ENCODE results near the gene SFSWAP.
"Not testable (repeated sequence)": the region's sequence is repeated elsewhere in the genome, so short reads cannot be mapped to it uniquely, and the experiment has no call there.

The SFSWAP gene

DNA sequence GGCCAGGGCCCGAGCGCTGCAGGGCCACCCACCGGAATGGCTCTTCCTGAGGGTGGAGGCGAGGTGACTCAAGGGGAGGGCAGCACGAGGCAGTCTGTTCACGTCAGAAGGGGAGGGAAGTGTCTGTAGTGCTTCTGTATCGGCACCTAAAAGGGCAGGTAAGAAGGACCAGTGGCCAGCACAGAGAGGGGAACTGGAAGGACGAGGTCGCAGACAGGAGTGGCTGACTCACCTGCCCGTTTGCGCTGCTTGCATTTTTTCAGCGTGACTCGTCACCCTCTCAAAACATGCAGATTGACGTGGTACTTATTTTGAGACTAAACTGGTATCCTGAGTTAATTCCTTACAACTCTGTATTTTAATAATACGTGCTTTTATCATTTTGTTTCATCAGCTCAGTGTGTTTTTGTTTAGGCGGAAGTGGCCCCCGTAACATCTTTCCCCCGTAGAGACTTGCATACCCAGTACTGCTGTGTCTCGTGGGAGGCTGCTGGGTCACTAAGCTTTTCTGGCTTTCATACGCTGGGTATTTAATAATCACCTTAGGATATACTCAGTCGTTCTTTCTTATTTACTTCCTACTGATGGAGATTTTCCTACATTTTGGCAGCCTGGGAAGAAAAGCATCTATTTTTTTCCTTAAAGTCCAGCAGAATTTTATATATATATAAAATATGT lies 26.4 kb downstream of the SFSWAP start:
- DNase-seq, result no peak

DNA sequence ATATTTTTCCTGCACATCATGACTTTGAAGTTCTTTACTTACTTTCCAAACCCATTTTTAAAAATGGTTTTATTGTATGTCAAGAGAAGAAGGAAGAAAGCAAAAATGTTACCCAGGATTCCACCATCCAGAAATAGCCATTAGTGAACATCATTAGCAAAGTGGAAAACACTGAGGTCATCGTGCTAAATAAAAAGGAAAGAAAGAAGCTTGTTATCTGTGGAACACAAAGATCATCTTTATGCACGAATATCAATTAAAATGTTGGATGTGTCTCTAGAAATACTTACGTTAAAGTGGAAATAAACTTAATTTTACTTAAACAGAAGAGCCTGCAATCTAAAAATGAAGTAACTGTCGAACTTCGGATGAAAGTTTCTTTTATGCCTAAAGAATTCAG lies 27.3 kb downstream of the SFSWAP start:
- DNase-seq, result no peak

DNA sequence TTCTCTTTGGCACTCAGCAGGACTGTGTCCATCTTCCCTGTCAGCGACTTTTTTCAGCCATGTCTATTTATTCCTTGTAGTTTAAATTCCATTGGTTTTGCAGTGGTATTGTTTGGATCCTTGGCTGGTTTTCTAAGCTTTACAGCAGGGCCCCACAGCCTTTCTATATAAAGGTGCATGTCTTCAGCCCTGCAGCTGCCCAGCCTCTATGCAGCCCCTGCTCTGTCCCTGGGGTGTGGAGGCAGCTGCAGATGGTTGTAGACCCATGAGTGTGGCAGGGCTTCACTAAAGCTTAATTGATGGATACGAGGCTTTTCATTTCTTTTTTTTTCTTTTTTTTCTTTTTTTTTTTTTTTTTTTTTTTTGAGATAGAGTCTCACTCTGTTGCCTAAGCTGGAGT lies 29.7 kb downstream of the SFSWAP start:
- no peak for DNase-seq

DNA sequence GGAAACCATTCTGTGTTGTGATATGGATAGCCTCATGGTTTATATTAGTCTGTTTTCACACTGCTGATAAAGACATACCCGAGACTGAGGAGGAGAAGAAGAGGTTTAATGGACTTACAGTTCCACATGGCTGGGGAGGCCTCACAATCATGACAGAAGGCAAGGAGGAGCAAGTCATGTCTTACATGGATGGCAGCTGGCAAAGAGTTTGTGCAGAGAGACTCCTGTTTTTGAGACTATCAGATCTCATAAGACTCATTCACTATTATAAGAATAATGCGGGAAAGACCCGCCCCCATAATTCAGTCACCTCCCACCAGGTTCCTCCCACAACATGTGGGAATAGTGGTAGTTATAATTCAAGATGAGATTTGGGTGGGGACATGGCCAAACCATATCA lies 31.9 kb downstream of the SFSWAP start:
- not testable (repeated sequence) for DNase-seq

DNA sequence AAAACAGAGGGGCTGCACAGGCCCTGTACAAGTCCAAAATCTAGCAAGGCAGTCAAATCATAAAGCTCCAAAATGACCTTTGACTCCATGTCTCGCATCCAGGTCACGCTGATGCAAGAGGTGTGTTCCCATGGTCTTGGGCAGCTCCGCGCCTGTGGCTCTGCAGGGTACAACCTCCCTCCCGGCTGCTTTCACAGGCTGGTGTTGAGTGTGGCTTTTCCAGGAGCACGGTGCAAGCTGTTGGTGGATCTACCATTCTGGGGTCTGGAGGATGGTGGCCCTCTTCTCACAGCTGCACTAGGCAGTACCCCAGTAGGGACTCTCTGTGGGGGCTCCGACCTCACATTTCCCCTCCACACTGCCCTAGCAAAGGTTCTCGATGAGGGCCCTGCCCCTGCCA lies 32.5 kb downstream of the SFSWAP start:
- DNase-seq, result not testable (repeated sequence)

DNA sequence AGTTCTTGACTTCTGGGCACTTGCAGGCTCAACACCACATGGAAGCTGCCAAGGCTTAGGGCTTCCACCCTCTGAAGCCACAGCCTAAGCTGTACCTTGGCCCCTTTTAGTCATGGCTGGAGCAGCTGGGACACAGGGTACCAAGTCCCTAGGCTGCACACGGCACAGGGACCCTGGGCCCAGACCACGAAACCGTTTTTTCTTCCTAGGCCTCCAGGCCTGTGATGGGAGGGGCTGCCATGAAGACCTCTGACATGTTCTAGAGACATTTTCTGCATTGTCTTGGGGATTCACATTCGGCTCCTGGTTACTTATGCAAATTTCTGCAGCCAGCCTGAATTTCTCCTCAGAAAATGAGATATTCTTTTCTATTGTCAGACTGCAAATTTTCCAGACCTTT lies 33.0 kb downstream of the SFSWAP start:
- DNase-seq, result not testable (repeated sequence)

DNA sequence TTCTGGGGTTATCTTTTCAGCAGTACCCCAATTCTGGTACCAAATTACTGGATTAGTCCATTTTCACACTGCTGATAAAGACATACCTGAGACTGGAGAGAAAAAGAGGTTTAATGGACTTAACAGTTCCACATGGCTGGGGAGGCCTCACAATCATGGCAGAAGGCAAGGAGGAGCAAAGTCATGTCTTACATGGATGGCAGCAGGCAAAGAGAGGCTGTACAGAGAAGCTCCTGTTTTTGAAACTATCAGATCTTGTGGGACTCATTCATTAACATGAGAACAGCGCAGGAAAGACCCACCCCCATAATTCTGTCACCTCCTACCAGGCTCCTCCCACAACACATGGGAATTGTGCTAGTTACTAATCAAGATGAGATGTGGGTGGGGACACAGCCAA lies 33.8 kb downstream of the SFSWAP start:
- not testable (repeated sequence) for DNase-seq

DNA sequence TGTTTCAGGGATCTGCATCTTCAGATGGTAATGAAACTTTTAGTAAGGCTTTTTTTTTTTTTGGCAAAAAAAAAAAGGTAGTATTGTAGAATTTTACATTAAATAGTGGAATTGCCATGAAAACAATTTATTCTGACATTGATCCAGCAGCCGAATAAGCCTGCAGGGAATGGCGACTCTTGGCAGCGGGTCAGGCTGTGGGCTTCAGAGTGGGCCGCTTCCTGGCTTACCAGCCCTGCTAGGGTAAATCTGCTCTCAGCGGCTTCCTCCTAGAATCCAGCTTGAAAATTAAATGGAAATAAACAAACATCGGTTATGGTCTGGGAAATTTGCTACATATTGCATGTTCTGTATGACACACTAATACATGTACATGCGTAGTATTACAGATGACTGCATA lies 34.8 kb downstream of the SFSWAP start:
- no peak for DNase-seq

DNA sequence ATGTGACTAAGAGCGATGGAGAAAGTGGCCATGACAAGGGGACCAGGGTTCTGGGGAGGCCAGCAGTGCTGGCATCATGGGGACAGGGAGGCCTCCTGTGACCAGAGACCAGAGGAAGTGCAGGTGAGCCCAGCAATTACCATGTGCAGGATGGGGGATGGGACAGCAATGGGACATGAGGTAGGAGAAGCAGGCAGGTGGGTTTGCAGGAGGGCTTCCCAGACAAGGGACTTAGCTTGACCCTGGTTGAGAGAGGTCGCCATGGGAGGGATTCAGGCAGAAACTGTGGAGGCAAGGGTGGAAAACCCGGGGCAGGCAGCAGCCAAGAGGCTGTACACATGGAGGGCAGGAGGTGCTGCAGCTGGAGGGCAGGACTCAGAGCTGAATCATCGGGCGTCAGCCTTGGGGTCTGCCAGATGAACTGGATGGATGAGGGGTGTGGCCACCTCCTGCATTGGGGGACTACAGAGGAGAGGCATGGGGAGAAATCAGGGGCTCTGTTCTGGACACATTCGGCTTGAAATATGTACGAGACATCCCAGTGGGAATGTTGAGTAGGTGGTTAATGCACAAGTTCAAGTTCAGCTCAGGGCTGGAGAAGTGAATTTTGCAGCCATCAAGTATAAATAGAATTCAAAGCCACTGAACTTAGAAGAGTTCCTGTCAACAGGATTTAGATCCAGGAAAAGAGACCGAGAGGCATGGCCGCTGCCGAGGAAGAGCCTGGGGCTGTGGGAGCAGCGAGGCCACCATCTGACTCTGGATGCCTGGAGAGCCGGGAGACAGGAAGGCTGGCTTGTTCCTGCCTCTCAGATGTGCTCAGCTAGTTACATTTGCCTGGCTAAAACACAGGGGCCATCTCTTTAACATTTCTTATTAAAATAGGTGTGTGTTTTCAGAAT lies 36.6 kb downstream of the SFSWAP start:
- no peak for DNase-seq

DNA sequence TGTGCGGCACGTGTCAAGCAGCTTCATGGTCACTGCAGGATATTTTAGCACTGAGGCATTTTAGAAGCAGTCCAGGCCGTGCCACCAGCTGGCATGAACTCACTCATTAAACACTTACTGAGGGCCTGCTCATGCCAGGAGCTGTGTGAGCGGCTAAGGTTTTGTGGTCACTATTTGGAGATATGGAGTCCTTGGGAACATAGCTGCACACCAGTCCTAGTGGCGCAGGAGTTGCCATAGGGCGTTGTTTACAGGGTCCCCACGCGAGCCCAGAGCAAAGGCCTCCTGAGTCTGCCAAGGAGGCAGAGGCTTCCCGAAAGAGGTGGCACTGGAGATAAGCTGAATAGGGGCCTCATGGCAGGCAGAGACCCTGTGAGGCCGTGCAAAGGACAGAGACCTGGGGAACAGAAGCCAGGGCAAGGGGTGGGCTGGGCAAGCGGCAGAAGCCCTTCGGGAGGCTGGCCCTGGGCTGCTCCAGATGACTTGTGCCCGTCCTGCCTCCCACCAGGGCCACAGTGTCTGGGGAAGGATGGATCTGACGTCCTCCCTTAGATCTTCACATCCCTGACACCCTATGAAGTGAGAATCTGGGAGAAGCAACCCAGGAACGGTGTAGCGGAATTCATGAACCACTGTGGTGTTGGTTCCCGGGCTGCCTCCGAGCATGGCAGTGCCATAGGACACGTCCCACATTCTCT lies 38.9 kb downstream of the SFSWAP start:
- no peak for DNase-seq

DNA sequence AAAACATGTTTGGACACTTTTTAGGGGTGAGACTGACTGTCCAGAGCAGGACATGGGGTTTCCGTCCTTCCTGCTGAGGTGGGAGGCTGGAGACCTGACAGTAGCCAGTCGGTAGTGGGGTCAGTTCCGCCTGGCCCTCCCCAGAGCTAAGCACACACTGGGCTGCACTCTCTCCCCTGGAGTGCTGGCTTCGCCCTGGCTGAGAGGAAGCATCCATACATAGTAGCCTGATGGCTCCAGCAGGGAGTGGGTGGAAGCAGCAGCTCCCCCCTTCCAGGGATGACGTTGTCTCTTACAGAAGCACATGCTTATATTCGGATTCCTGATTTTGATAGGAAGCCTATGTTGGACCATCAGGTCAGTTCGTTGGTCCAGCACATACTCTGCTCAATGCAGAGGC lies 40.4 kb downstream of the SFSWAP start:
- no peak for DNase-seq

DNA sequence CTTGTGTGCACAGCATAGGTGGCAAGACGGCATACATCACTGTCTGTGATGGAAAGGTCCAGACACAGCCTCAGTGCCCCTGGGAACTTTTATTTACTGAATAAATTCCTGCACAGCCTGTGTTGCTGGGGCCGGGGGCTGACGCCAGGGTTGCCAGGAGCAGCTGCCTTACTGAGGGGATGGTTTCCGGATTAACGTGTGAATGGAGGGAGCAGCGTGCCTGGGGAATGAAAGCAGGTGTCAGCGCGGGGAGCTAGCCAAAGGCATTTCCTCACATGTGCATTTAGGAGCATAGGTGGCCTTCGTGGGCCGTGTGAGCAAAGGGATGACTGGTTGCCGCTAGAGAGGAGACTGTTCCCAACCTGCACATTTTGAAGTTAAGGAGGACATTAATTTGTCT lies 41.6 kb downstream of the SFSWAP start:
- no peak for DNase-seq

DNA sequence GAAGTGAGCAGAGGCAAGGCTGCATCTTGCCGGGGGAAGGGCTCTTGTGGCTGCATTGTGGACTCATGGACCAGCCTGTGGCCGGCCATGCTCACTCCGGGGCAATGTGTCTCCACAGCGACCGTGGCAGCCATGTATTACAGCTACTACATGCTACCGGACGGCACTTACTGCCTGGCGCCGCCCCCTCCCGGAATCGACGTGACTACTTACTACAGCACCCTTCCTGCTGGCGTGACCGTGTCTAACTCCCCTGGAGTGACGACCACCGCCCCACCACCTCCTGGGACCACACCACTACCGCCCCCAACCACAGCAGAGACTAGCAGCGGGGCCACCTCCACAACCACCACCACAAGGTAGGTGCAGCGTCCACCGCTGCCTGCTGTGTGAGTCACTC lies 42.1 kb downstream of the SFSWAP start:
- no peak for DNase-seq

DNA sequence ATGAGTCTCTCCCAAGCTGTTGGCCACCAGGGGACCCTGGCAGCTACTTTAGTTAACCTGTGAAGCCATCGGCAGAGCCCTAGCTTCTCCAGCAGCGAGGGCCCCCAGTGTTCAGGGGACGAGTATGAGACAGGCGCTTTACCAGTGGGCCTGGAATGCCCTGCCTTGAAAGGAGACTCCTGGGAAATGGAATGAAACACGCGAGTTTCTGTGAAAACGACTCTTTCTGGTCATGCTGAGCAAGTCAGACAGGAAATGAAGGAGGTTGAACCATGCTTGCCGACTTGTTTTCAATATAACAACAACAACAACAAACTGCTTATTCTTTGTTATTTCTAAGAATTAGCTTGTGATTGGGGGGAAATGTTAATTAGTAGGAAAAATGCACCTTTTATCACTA lies 42.9 kb downstream of the SFSWAP start:
- no peak for DNase-seq

DNA sequence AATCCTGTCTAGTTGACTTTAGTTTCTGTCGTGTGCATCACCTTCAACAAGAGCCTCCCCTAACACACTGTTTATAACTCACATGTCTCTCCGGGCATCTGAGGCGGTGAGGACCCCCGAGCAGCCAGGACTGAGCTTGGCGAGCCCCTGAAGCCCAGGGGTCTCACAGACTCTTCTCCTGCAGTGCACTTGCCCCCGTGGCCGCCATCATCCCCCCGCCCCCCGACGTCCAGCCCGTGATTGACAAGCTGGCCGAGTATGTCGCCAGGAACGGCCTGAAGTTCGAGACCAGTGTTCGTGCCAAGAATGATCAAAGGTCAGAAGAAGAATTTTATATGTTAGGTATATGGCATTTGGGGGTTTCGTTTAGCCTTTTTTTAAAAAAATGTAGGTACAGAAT lies 43.3 kb downstream of the SFSWAP start:
- no peak for DNase-seq

DNA sequence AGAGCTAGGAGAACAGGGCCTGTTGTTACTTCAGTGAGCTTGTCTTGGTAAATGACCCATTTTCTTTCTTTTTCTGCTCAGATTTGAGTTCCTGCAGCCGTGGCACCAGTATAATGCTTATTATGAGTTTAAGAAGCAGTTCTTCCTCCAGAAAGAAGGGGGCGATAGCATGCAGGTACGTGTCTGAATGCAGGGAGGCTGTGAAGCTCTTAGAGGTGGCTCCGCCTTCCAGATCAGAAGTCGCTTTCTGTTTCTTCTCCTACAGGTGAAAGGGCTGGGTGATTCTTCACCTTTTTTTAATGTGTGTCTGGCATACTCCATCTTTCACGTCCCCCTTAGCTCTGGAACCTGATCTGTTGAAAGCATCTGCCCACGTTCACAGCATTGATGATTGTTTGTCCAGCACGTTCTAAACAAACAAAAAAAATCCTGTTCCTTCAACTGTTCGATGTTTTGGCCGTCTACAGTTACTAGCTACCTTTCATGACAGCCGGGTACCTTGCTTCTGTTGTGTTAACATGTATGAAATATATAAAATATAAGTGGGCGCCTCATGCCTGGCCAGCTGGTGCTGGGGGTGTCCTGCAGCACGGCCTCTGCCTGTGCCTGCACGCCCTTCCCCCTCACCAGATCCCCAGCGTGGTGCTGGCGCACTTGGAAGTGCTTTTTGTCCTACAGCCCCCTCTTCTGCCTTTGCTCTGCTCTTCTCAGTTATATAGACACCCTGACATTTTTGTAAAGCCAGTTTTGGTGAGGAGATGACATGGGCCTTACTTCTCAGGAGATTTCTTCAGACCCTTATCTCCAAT lies 44.6 kb downstream of the SFSWAP start:
- peak in 1 of 2 experiments; percentile 37 for DNase-seq

DNA sequence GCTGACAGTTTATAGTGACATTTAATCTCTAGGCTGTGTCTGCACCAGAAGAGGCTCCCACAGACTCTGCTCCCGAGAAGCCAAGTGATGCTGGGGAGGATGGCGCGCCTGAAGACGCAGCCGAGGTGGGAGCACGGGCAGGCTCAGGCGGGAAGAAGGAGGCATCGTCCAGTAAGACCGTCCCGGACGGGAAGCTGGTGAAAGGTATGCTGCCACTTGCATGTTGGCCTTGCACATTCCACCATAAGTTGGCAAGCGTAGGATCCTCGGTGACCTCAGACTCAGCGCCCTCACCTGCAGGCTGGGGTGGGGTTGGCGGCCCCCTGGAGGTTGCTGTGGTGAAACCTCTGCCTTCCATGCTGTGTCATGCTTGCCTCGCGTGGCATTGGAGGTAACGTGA lies 45.6 kb downstream of the SFSWAP start:
- no peak for DNase-seq

DNA sequence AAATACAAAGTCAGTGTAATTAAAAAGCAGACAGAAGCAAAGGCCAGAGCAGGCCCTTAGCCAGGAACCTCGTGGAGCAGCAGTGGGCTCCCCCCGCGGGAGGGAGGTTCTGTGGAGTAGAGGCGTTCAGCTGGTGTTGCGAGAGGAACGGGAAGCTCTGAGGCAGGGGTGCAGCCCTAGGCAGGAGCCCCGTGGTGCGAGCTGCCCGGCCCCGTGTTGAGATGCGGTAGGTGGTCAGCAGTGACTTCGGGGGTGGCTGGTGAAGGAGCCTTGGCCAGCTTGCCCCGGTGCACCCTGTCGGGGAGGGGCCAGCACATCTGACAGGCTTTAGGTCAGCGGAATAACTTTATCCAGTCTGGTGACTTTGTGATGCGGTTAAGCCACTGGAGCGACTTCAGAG lies 46.2 kb downstream of the SFSWAP start:
- DNase-seq, result no peak

DNA sequence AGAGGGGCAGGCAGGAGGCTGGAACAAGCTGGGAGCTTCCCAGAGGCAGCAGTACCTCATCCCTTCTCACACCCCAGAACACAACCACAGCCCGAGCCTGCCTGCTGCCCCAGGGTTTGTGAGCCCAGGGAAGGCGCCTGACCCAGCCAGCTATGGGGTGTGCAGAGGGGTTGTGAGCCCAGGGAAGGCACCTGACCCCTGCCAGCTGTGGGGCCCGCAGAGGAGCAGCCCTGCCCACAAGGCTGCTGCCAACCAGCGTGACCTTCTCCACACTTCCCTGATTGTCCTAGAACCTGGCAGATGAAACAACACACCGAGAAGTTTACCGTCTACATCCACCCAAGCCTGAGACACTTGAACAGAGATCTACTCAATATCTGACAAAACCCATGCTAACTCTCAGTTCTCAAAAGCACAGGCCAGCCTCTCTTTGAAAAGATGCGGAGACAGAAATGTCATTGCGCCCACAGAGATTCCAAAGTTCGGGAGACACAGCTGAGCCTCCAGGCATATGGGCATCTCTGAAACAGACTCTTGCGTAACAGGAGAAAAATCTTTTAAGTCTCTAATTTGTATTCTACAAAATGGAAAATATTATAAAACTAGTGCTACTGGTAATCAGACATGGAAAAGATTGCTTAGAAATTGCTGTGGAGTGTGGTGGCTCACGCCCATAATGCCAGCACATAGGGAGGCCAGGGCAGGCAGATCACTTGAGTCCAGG lies 47.3 kb downstream of the SFSWAP start:
- DNase-seq, result no peak

DNA sequence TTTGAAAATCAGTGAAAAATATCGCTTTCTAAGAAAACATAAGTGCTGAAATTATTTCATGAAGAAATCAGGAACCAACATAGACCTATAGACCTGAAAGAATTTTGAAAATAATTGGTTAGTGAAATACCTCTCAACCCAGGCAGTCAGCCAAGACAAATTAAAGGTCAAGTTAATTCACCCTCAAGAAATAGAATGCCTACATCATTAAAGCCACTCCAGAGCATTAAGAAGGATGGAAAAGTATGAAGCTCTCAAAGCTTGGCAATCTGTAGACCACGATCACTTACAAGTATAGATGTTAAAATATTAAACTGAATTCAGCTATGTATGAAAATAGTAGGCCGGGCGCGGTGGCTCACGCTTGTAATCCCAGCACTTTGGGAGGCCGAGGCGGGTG lies 48.3 kb downstream of the SFSWAP start:
- no peak for DNase-seq

DNA sequence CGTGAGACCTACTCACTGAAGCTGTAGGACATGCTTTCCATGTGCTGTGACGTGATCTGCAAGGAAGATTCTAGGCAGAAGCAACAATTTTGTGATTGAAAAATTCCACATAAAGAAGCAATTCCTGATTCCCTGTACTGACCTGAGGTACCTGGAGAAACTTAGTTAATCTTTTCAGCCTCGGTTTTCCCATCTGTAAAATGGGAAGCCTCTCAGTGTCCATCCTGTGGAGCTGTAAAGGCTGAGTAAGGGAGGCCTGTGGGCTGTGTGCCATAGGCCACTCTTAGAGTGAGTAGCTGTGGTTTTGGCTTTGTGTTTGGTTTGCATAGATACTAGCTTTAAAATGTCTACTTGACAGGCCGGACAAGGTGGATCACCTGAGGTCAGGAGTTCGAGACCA lies 50.7 kb downstream of the SFSWAP start:
- no peak for DNase-seq

DNA sequence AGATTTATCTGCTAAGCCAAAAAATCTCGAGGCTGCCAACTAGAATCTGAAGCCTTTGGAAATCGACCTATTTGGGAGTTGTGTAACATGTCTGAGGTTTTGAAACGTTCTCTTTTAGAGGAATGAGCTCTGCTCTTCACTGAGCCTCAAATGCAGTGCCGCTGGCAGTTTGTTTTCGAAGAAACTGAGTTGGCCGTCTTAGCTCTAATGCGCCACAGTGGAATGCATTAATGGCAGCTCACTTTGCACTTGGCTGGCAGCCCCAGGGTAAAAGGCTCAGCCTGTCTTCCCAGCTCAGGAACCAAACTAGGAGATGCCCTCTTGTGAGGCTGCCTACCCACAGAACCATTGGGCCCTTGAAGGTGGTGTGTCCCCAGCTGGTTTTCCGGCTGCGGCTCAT lies 53.8 kb downstream of the SFSWAP start:
- DNase-seq, result no peak
